Subcutaneous abdominal adipose tissue (tissue), 5 donors: ENCODE data around the gene ADH1A.

ENCODE experiments used
- H3K27ac ChIP-seq: one replicate; pipeline ENCODE4 v1.7.0; 2013; ENCODE audit warnings: low read depth, mild to moderate bottlenecking, inconsistent platforms, low read length, moderate library complexity
- H3K27me3 ChIP-seq, 5 donors: one replicate each; pipeline ENCODE4 v1.7.0; 2013; ENCODE audit warnings: low read length in 5 of 5, inconsistent platforms in 1 of 5; ENCODE audit not compliant: control insufficient read depth in 5 of 5, insufficient read depth in 4 of 5
- H3K36me3 ChIP-seq, 5 donors: one replicate each; pipeline ENCODE4 v1.7.0; 2013; ENCODE audit warnings: low read length in 5 of 5; ENCODE audit not compliant: control insufficient read depth in 5 of 5, insufficient read depth in 5 of 5
- H3K4me1 ChIP-seq, 5 donors: one replicate each; pipeline ENCODE4 v1.7.0; 2013; ENCODE audit warnings: low read length in 5 of 5, mild to moderate bottlenecking in 3 of 5, moderate library complexity in 1 of 5; ENCODE audit not compliant: control insufficient read depth in 5 of 5, insufficient read depth in 5 of 5
- H3K4me3 ChIP-seq, 5 donors: one replicate each; pipeline ENCODE4 v1.7.0; 2013; ENCODE audit warnings: low read length in 5 of 5, low read depth in 1 of 5
- H3K9ac ChIP-seq, 5 donors: one replicate each; pipeline ENCODE4 v1.7.0; 2013; ENCODE audit warnings: low read length in 5 of 5, mild to moderate bottlenecking in 4 of 5, moderate library complexity in 3 of 5
- H3K9me3 ChIP-seq, 5 donors: one replicate each; pipeline ENCODE4 v1.7.0; 2013; ENCODE audit warnings: low read length in 5 of 5; ENCODE audit not compliant: control insufficient read depth in 5 of 5
- donor health status: healthy.
- donor health status: healthy.
- donor health status: healthy.
- donor health status: healthy.
- donor health status: healthy.

The ADH1A gene

DNA sequence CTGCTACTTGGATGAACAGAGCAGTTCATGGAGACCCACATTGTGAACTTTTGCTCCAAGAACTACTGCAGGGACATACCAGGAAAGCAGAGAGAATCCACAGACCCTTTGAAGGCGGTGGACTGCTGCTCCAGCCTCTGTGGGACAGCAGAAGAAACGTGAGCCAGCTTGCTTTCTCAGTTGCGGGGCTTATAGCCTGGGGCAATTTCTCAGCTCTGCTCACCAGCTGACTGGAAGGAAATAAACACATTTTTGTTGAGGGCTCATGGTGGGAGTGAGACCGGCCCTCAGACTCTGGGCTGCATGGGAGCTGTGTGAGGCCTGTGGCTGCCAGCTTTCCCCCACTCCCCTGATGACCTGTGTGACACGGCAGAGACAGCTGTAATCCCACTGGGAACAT lies 2.6 kb upstream of the ADH1A start:
- no peaks in the 10 kb centered on the region for H3K9me3 ChIP-seq
- no peak overlapping the region for H3K4me3 ChIP-seq
- H3K4me1 ChIP-seq: peaks cover 0 to 3% (median 0%) of the 10 kb centered on the region in 5 donors
- H3K36me3 ChIP-seq: no peaks in the 10 kb centered on the region
- H3K27me3 ChIP-seq: no peaks in the 10 kb centered on the region
- H3K27ac ChIP-seq: no peak overlapping the region
- H3K9ac ChIP-seq: no peak overlapping the region

DNA sequence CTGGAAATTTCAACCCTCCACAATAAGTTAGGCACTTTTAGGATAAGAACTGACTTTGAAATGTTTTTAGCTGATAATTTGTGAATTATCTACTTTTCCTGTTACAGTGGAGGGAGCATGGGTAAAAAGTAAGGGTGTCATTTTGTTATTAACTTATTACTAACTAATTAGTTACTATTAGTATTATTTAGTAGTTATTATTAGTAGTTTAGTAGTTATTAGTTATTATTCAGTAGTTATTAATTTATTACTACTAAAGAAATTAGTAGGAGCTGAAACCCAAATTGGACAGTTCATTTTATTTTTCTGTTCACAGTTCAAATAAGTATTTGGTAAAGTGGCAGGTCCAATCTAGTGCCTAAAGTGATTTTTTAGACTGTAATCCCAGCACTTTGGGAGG lies 5.4 kb downstream of the ADH1A start:
- Histone ChIP-seq H3K4me1 (no peaks in the 10 kb centered on the region), H3K9ac (no peak overlapping the region), H3K27me3 (no peaks in the 10 kb centered on the region), H3K9me3 (no peaks in the 10 kb centered on the region), H3K27ac (no peak overlapping the region), H3K4me3 (no peak overlapping the region), H3K36me3 (no peaks in the 10 kb centered on the region)

- no peaks in the 10 kb centered on the region for H3K9me3 ChIP-seq
- no peak overlapping the region for H3K27ac ChIP-seq
- no peaks in the 10 kb centered on the region for H3K36me3 ChIP-seq
- no peak overlapping the region for H3K9ac ChIP-seq
- no peaks in the 10 kb centered on the region for H3K4me1 ChIP-seq
- no peaks in the 10 kb centered on the region for H3K27me3 ChIP-seq
- H3K4me3 ChIP-seq: no peak overlapping the region
Observed at GRCh38 chr4:99282731-99283130, 8.1 kb downstream of the ADH1A start.

DNA sequence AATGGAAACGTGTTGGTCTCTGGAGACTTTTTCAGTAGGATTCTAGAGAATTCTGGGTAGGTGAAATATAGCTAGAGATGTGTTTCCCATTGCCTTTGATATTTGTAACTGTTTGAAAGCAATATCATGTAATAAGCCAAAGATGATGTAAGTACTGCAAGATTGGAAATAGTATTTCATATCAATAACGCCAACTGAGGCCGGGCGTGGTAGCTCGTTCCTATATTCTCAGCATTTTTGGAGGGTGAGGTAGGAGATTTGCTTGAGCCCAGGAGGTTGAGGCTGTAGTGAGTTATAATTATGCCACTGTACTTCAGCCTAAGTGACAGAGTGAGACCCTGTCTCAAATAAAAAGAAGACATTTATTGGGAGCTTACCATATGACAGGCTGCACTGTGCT lies 9.5 kb downstream of the ADH1A start:
- Histone ChIP-seq H3K4me1 (no peaks in the 10 kb centered on the region), H3K4me3 (no peak overlapping the region), H3K9me3 (no peaks in the 10 kb centered on the region), H3K27ac (no peak overlapping the region), H3K27me3 (no peaks in the 10 kb centered on the region), H3K9ac (no peak overlapping the region), H3K36me3 (no peaks in the 10 kb centered on the region)

DNA sequence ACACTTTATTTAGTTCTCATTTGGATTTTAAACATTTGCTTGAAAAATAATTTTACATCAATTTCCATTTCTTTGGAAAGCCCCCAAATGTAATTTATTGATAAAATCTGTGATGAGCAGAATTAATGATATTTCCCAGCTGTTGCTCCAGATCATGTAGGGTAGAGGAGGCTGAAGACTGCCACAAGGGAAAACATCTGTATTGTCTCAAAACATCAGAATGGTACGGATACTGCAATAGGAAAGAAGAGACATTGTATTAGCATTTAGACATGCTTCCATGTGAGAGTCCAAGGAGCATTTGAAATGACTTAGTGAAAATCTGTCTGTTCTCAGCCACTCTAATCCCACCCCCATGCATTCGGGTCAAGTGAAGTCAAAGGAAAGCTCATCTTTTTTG lies 14.4 kb downstream of the ADH1A start:
- Histone ChIP-seq H3K4me3 (no peak overlapping the region), H3K27ac (no peak overlapping the region), H3K9ac (no peak overlapping the region), H3K27me3 (no peaks in the 10 kb centered on the region), H3K36me3 (no peaks in the 10 kb centered on the region), H3K4me1 (peaks cover 0 to 5% (median 0%) of the 10 kb centered on the region in 5 donors), H3K9me3 (no peaks in the 10 kb centered on the region)

GRCh38 chr4:99275885-99276284 lies 14.9 kb downstream of the ADH1A start:
- Histone ChIP-seq H3K27me3 (no peaks in the 10 kb centered on the region), H3K9me3 (no peaks in the 10 kb centered on the region), H3K4me3 (no peak overlapping the region), H3K27ac (no peak overlapping the region), H3K4me1 (peaks cover 0 to 5% (median 0%) of the 10 kb centered on the region in 5 donors), H3K9ac (no peak overlapping the region), H3K36me3 (no peaks in the 10 kb centered on the region)

DNA sequence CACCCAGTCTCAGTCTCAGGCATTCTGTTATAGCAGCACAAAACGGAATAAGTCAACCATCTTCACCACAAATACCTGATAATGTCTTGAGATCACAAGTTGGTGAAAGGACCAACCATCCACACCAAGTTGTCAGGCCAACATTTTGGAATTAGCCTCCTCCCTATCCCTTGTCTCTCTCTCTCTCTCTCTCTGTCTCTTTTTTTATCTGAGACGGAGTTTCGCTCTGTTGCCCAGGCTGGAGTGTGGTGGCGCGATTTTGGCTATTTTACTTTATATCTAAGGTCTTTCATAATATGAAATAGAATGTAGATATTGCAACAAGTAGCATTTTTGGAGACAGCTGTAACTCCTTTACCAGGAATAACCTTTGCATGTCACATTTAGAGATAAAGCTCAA lies 15.7 kb downstream of the ADH1A start:
- Histone ChIP-seq H3K27me3 (no peaks in the 10 kb centered on the region), H3K9me3 (no peaks in the 10 kb centered on the region), H3K36me3 (no peaks in the 10 kb centered on the region), H3K9ac (no peak overlapping the region), H3K4me1 (peaks cover 0 to 5% (median 0%) of the 10 kb centered on the region in 5 donors), H3K27ac (no peak overlapping the region), H3K4me3 (no peak overlapping the region)

GRCh38 chr4:99273704-99274103 lies 17.1 kb downstream of the ADH1A start:
- H3K4me1 ChIP-seq: peaks cover 0 to 5% (median 0%) of the 10 kb centered on the region in 5 donors
- no peaks in the 10 kb centered on the region for H3K36me3 ChIP-seq
- no peak overlapping the region for H3K9ac ChIP-seq
- no peak overlapping the region for H3K4me3 ChIP-seq
- no peaks in the 10 kb centered on the region for H3K27me3 ChIP-seq
- H3K27ac ChIP-seq: no peak overlapping the region
- H3K9me3 ChIP-seq: no peaks in the 10 kb centered on the region

GRCh38 chr4:99264927-99265326 lies 25.9 kb downstream of the ADH1A start:
- Histone ChIP-seq H3K27me3 (no peaks in the 10 kb centered on the region), H3K4me3 (no peak overlapping the region), H3K9ac (no peak overlapping the region), H3K4me1 (no peaks in the 10 kb centered on the region), H3K27ac (no peak overlapping the region), H3K36me3 (no peaks in the 10 kb centered on the region), H3K9me3 (no peaks in the 10 kb centered on the region)

DNA sequence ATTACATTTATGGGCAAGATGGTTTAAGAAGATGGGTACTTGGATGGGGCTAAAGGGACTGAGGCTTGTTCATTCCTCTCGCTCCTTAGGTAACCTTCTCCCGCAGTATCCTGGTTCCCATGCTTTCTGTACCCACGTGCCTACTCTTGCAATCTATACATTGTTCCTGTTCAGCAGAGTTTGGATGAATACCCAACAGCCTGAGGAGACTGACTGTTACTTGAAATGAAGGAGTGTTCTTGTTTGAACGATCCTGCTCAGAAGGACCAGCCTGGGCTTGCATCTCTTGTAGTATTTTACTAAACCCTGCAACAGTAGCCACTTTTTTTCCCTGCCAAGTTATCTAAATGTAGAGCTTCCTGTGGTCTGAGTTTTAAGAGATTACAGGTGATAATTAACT lies 38.0 kb downstream of the ADH1A start:
- peaks cover 0 to 6% (median 0%) of the 10 kb centered on the region in 5 donors for H3K9me3 ChIP-seq
- H3K36me3 ChIP-seq: no peaks in the 10 kb centered on the region
- no peak overlapping the region for H3K27ac ChIP-seq
- no peaks in the 10 kb centered on the region for H3K27me3 ChIP-seq
- H3K9ac ChIP-seq: no peak overlapping the region
- no peak overlapping the region for H3K4me3 ChIP-seq
- H3K4me1 ChIP-seq: peaks cover 0 to 7% (median 4%) of the 10 kb centered on the region in 5 donors

GRCh38 chr4:99248714-99249113 lies 42.1 kb downstream of the ADH1A start:
- H3K27me3 ChIP-seq: no peaks in the 10 kb centered on the region
- no peak overlapping the region for H3K27ac ChIP-seq
- H3K4me3 ChIP-seq: no peak overlapping the region
- H3K4me1 ChIP-seq: peaks cover 0 to 7% (median 4%) of the 10 kb centered on the region in 5 donors
- no peak overlapping the region for H3K9ac ChIP-seq
- H3K9me3 ChIP-seq: peaks cover 0 to 4% (median 0%) of the 10 kb centered on the region in 5 donors
- no peaks in the 10 kb centered on the region for H3K36me3 ChIP-seq
